NCI-H82 treated with DMSO at 0.1 percent for 48 hours (cell line): ENCODE measurements around the gene GLP1R.
A peak's percentile ranks its signal among the peaks of the same experiment; 100 is the strongest.

Experiments
- DNase-seq: peaks from one replicate; lab custom pipeline; 2025; ENCODE audit not compliant: unreplicated experiment; lab: John Stamatoyannopoulos, UW

The GLP1R gene

GRCh38 chr6:39061588-39061987 lies 13.0 kb downstream of the GLP1R start:
- no peak for DNase-seq

- peak; percentile 64 for DNase-seq
These were observed 13.6 kb downstream of the GLP1R start for GRCh38 chr6:39062014-39062740.

GRCh38 chr6:39063526-39063925 lies 14.9 kb downstream of the GLP1R start:
- no peak for DNase-seq

- DNase-seq = no peak
These were observed 17.0 kb downstream of the GLP1R start for GRCh38 chr6:39065561-39065960.

GRCh38 chr6:39068391-39068790 lies 19.8 kb downstream of the GLP1R start:
- no peak for DNase-seq

- no peak for DNase-seq
These were observed 24.2 kb downstream of the GLP1R start for GRCh38 chr6:39072830-39073229.

GRCh38 chr6:39073471-39074355 lies 25.1 kb downstream of the GLP1R start:
- no peak for DNase-seq

GRCh38 chr6:39074486-39074885 lies 25.9 kb downstream of the GLP1R start:
- no peak for DNase-seq

GRCh38 chr6:39075010-39075686 lies 26.6 kb downstream of the GLP1R start:
- DNase-seq = no peak

GRCh38 chr6:39075807-39076622 lies 27.4 kb downstream of the GLP1R start:
- DNase-seq = no peak

GRCh38 chr6:39076623-39077535 lies 28.3 kb downstream of the GLP1R start:
- DNase-seq = no peak

- no peak for DNase-seq
These were observed 29.5 kb downstream of the GLP1R start for GRCh38 chr6:39077882-39078594.

GRCh38 chr6:39078695-39079094 lies 30.1 kb downstream of the GLP1R start:
- no peak for DNase-seq

GRCh38 chr6:39079197-39080125 lies 30.9 kb downstream of the GLP1R start:
- DNase-seq = no peak

GRCh38 chr6:39080246-39080875 lies 31.8 kb downstream of the GLP1R start:
- DNase-seq = no peak

GRCh38 chr6:39082310-39082709 lies 33.7 kb downstream of the GLP1R start:
- DNase-seq = no peak

- DNase-seq = no peak
These were observed 34.7 kb downstream of the GLP1R start for GRCh38 chr6:39083231-39083634.

GRCh38 chr6:39084506-39084905 lies 35.9 kb downstream of the GLP1R start:
- no peak for DNase-seq
